ENCODE data around the gene PAM.

PAM gene

DNA sequence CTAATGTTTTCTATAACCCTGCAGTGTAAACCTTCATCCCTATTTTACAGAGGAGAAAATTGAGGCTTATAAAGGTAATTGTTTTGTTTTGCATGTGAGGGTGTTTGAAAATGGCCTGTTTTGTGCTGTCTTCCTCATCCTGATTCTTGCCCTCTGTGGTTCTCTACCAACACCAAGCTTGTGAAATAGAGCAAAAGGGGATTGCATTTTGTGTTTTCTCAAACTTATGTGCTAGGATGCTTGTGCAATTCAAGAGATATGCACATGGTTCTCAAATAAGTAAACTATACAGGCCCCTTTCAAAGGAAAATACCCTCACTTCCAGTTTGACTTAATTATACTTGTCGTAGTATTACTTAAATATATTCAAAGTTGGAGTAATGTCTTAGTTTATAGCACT lies 17.2 kb downstream of the PAM start:
- no peak for TF ChIP-seq CTCF (IDR thresholded peaks at IDR 0.05)

- no peak for TF ChIP-seq CTCF (IDR thresholded peaks at IDR 0.05)
These were observed 18.0 kb downstream of the PAM start for GRCh38 chr5:102773133-102773532.

GRCh38 chr5:102777099-102777498 lies 22.0 kb downstream of the PAM start:
- TF ChIP-seq CTCF (IDR thresholded peaks at IDR 0.05), result no peak

DNA sequence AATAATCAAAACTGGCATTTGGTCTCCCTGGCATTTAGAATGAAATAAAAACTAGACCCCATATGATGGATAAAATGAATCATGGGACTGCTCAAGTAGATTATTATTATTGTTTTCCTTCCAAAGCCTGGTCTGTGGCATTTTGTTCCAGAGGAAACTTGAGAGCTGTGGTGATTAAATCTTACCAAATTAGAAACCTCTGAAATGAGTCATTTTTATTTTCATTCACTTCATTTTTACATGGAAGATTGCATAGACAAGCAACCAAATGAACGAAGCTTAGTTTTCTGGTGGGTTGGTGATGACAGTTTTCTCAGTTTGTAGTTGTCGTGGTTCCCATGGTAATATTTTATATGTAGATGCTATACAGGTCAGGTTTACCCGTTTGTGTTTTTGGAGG lies 23.4 kb downstream of the PAM start:
- TF ChIP-seq CTCF (IDR thresholded peaks at IDR 0.05), result no peak

DNA sequence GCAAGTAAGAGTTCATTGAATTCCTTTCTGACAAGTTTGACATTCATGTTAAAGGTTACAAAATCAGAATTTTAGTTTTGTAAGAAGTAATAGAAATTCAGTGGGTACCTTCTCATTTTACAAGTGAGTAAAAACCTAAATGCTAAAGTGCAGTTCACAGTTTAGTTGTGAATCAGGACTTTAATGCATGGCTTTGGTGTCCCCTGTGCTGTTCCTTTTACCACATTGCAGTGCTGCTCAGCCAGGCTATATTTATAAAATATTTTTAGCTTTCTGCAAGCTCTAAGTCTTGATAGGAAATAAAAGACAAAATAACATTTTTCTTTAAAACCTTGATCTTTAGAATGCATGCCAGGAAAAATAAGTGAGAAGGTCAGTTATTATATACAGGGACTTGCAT lies 26.3 kb downstream of the PAM start:
- no peak for TF ChIP-seq CTCF (IDR thresholded peaks at IDR 0.05)

DNA sequence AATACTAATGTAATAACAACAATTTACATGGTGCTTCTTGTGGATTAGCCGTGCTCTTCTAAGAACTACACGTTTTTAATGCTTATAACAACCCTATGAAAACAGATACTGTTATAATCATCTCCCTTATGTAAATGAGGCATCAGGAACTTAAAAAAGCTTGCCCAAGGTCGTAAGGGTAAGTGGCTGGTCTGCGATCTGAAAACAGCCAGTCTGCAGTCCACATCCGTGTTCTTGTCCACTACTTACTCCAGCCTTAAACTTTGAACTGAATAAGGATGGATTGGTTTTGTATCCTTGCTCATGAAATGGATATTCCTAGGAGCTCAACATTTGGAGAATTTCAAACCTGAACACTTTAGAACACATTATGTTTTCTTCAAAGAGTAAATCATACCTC lies 26.7 kb downstream of the PAM start:
- TF ChIP-seq CTCF (IDR thresholded peaks at IDR 0.05), result no peak

DNA sequence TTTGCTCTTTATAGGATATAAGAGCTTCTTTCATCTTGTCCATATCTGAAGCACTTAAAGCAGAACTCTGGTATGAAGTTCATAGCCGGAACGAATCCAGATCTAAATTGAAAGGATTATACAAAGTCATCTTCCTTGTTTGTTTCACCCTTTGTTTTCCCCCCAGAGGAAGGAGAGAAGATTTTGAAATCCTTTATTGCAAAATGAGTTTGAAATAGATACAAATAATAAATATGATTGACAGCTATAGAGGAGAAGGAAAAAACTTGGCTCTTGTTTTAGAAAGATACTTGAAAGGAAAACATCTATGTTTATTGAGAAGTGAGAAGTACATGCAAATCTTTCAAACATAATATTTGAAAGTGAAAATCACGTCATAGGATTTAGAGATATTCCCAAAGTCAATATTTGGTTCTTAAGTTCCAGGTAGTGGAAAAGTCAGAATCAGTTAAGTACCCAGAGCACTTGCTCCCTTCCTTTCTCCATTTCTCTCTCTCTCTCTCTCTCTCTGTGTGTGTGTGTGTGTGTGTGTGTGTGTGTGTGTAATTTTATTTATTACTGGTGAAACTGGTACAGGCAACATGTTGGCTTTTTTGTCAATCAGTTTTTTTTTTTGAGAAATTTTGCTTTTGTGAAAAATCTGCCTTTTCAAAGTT lies 27.2 kb downstream of the PAM start:
- TF ChIP-seq CTCF (IDR thresholded peaks at IDR 0.05), result no peak

DNA sequence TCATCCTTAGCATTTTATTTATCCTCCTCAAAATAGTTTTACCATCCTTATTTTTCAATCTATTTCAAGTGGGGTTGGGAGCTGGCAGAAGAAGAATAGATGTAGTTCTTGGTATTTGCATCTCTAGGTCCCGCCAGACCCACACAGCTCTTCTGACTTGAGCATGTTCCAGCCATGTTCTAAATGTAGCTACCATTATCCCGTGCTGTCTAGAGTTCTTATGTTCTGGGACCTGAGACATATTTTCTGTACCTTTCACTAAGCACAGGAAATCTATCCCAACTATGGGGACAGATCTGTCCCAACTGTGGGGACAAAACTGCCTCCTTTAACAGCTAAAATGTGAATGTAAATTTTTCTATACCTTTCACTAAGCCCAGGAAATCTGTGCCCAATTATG lies 32.0 kb downstream of the PAM start:
- no peak for TF ChIP-seq CTCF (IDR thresholded peaks at IDR 0.05)

All from LNCAP (cell line).